Measurements from ENCODE around the gene UXS1.

UXS1 gene

GRCh38 chr2:106174056-106174455, 20.0 kb downstream of the UXS1 start:
- no peak overlapping the region for H3K4me3 ChIP-seq (ENCODE audit: low read length)
- no peaks in the 10 kb centered on the region for H3K27me3 ChIP-seq (ENCODE audit: control insufficient read depth, insufficient read depth, low read length)
- H3K36me3 ChIP-seq (ENCODE audit: insufficient read depth, low read length), result no peaks in the 10 kb centered on the region
- peaks cover 5% of the 10 kb centered on the region for H3K4me1 ChIP-seq (ENCODE audit: control insufficient read depth, insufficient read depth, low read length)
- H3K4me2 ChIP-seq (ENCODE audit: low read length), result no peak overlapping the region
- no peaks in the 10 kb centered on the region for H3K9me3 ChIP-seq (replicated peaks; ENCODE audit: low read length)
- H3K9ac ChIP-seq (ENCODE audit: low read depth, low read length), result no peak overlapping the region

GRCh38 chr2:106172649-106173048, 21.5 kb downstream of the UXS1 start:
- no peak overlapping the region for H3K4me3 ChIP-seq (ENCODE audit: low read length)
- H3K4me1 ChIP-seq (ENCODE audit: control insufficient read depth, insufficient read depth, low read length), result peaks cover 5% of the 10 kb centered on the region
- H3K9ac ChIP-seq (ENCODE audit: low read depth, low read length), result no peak overlapping the region
- no peaks in the 10 kb centered on the region for H3K27me3 ChIP-seq (ENCODE audit: control insufficient read depth, insufficient read depth, low read length)
- H3K9me3 ChIP-seq (replicated peaks; ENCODE audit: low read length), result no peaks in the 10 kb centered on the region
- H3K4me2 ChIP-seq (ENCODE audit: low read length), result no peak overlapping the region
- H3K36me3 ChIP-seq (ENCODE audit: insufficient read depth, low read length), result no peaks in the 10 kb centered on the region

GRCh38 chr2:106168657-106169056, 25.4 kb downstream of the UXS1 start:
- Histone ChIP-seq H3K9me3 (replicated peaks; ENCODE audit: low read length) (no peaks in the 10 kb centered on the region), H3K4me1 (ENCODE audit: control insufficient read depth, insufficient read depth, low read length) (no peaks in the 10 kb centered on the region), H3K36me3 (ENCODE audit: insufficient read depth, low read length) (no peaks in the 10 kb centered on the region)

DNA sequence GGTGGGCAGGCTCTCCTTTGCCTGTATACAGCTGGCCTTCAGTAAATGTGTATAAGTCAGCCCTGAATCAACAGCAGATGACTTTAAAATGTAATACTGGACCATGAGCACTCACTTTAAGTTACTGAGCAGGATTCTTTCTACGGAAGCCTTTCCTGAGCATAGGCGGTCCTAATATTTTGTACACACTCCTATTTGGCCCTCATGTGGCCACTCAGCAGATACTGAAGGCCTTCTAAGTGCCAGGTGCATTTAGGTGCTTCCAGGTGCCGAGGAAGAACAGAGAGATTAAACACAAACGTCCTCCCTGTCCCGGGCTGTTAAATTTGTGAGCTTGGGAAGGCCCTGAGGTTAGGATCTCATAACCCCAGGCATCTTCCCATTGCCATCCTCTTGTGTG, 27.0 kb downstream of the UXS1 start:
- H3K27me3 ChIP-seq (ENCODE audit: control insufficient read depth, insufficient read depth, low read length), result no peaks in the 10 kb centered on the region
- H3K4me3 ChIP-seq (ENCODE audit: low read length), result no peak overlapping the region
- no peaks in the 10 kb centered on the region for H3K36me3 ChIP-seq (ENCODE audit: insufficient read depth, low read length)
- no peaks in the 10 kb centered on the region for H3K4me1 ChIP-seq (ENCODE audit: control insufficient read depth, insufficient read depth, low read length)
- H3K4me2 ChIP-seq (ENCODE audit: low read length), result no peak overlapping the region
- no peaks in the 10 kb centered on the region for H3K9me3 ChIP-seq (replicated peaks; ENCODE audit: low read length)
- H3K9ac ChIP-seq (ENCODE audit: low read depth, low read length), result no peak overlapping the region

More at GRCh38 chr2:106168657-106169056, 25.4 kb downstream of the UXS1 start:
- Histone ChIP-seq H3K9ac (ENCODE audit: low read depth, low read length) (no peak overlapping the region), H3K4me3 (ENCODE audit: low read length) (no peak overlapping the region), H3K27me3 (ENCODE audit: control insufficient read depth, insufficient read depth, low read length) (no peaks in the 10 kb centered on the region), H3K4me2 (ENCODE audit: low read length) (no peak overlapping the region)

- Histone ChIP-seq H3K27me3 (ENCODE audit: control insufficient read depth, insufficient read depth, low read length) (no peaks in the 10 kb centered on the region), H3K4me2 (ENCODE audit: low read length) (no peak overlapping the region), H3K4me1 (ENCODE audit: control insufficient read depth, insufficient read depth, low read length) (no peaks in the 10 kb centered on the region), H3K36me3 (ENCODE audit: insufficient read depth, low read length) (peaks cover 1% of the 10 kb centered on the region), H3K9me3 (replicated peaks; ENCODE audit: low read length) (no peaks in the 10 kb centered on the region), H3K4me3 (ENCODE audit: low read length) (no peak overlapping the region), H3K9ac (ENCODE audit: low read depth, low read length) (no peak overlapping the region)
These were observed 28.5 kb downstream of the UXS1 start for GRCh38 chr2:106165561-106165960.

- H3K36me3 ChIP-seq (ENCODE audit: insufficient read depth, low read length), result peaks cover 4% of the 10 kb centered on the region
- H3K4me1 ChIP-seq (ENCODE audit: control insufficient read depth, insufficient read depth, low read length), result no peaks in the 10 kb centered on the region
- no peaks in the 10 kb centered on the region for H3K9me3 ChIP-seq (replicated peaks; ENCODE audit: low read length)
- H3K4me2 ChIP-seq (ENCODE audit: low read length), result no peak overlapping the region
- H3K9ac ChIP-seq (ENCODE audit: low read depth, low read length), result no peak overlapping the region
- H3K4me3 ChIP-seq (ENCODE audit: low read length), result no peak overlapping the region
- H3K27me3 ChIP-seq (ENCODE audit: control insufficient read depth, insufficient read depth, low read length), result no peaks in the 10 kb centered on the region
These were observed 29.1 kb downstream of the UXS1 start for GRCh38 chr2:106165029-106165428.

DNA sequence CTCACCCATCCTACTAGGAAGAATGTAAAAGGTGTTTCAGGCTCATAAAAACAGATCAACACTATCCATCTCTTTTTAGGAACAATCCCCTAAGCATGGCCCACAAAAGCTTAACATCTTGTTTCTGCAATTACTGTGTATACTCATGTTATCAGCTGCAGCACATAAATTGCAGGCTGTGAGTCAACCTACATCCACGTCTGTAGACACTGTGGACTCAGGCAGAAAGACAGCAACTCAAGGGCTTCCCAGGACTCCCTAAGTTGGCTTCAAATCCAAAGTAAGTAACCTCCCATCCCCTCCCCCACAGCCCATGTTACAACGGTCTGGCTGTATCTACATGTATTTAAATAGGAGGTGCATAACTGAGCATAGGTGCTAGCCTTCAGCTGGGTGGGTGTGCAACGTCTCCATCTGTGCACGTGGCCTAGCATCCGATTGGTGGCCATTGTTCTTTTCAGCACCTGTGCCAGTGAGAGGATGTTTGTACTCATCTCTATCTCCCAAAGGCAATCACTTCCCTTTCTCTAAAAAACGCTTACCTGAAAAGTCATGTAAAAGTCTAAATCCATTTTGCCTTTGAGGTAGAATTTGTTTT, 30.1 kb downstream of the UXS1 start:
- Histone ChIP-seq H3K27me3 (ENCODE audit: control insufficient read depth, insufficient read depth, low read length) (no peaks in the 10 kb centered on the region), H3K9ac (ENCODE audit: low read depth, low read length) (no peak overlapping the region), H3K9me3 (replicated peaks; ENCODE audit: low read length) (no peaks in the 10 kb centered on the region), H3K4me2 (ENCODE audit: low read length) (no peak overlapping the region), H3K36me3 (ENCODE audit: insufficient read depth, low read length) (peaks cover 14% of the 10 kb centered on the region), H3K4me1 (ENCODE audit: control insufficient read depth, insufficient read depth, low read length) (no peaks in the 10 kb centered on the region), H3K4me3 (ENCODE audit: low read length) (no peak overlapping the region)

- H3K4me1 ChIP-seq (ENCODE audit: control insufficient read depth, insufficient read depth, low read length), result no peaks in the 10 kb centered on the region
- H3K4me3 ChIP-seq (ENCODE audit: low read length), result no peak overlapping the region
- no peaks in the 10 kb centered on the region for H3K27me3 ChIP-seq (ENCODE audit: control insufficient read depth, insufficient read depth, low read length)
- H3K9ac ChIP-seq (ENCODE audit: low read depth, low read length), result no peak overlapping the region
- H3K36me3 ChIP-seq (ENCODE audit: insufficient read depth, low read length), result peaks cover 15% of the 10 kb centered on the region
- no peak overlapping the region for H3K4me2 ChIP-seq (ENCODE audit: low read length)
- H3K9me3 ChIP-seq (replicated peaks; ENCODE audit: low read length), result no peaks in the 10 kb centered on the region
These were observed 31.9 kb downstream of the UXS1 start for GRCh38 chr2:106161938-106162820.

DNA sequence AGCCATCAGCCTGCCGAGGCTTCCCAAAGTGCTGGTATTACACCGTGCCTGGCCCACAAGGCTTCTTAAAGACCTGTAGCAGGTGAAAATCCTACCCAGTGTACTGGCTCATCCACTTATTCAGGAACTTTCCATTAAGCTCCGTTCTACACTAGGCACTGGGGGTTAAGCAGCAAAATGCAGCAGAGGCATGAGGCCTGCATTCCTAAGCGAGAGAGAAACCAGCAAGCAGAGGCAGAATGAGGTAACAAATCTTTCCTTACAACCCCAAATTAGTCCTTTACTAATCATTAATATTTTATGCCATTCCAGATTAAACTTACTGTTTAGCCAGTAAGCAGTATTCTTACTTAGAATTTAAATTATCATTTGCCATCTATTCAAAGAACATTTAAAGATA, 32.8 kb downstream of the UXS1 start:
- Histone ChIP-seq H3K27me3 (ENCODE audit: control insufficient read depth, insufficient read depth, low read length) (no peaks in the 10 kb centered on the region), H3K36me3 (ENCODE audit: insufficient read depth, low read length) (peaks cover 17% of the 10 kb centered on the region), H3K9ac (ENCODE audit: low read depth, low read length) (no peak overlapping the region), H3K9me3 (replicated peaks; ENCODE audit: low read length) (no peaks in the 10 kb centered on the region), H3K4me3 (ENCODE audit: low read length) (no peak overlapping the region), H3K4me2 (ENCODE audit: low read length) (no peak overlapping the region), H3K4me1 (ENCODE audit: control insufficient read depth, insufficient read depth, low read length) (no peaks in the 10 kb centered on the region)

GRCh38 chr2:106160786-106161261, 33.3 kb downstream of the UXS1 start:
- H3K4me1 ChIP-seq (ENCODE audit: control insufficient read depth, insufficient read depth, low read length), result no peaks in the 10 kb centered on the region

GRCh38 chr2:106159866-106160785, 34.0 kb downstream of the UXS1 start:
- Histone ChIP-seq H3K27me3 (ENCODE audit: control insufficient read depth, insufficient read depth, low read length) (no peaks in the 10 kb centered on the region), H3K9ac (ENCODE audit: low read depth, low read length) (no peak overlapping the region), H3K36me3 (ENCODE audit: insufficient read depth, low read length) (peaks cover 17% of the 10 kb centered on the region), H3K4me3 (ENCODE audit: low read length) (no peak overlapping the region), H3K9me3 (replicated peaks; ENCODE audit: low read length) (no peaks in the 10 kb centered on the region), H3K4me2 (ENCODE audit: low read length) (no peak overlapping the region), H3K4me1 (ENCODE audit: control insufficient read depth, insufficient read depth, low read length) (no peaks in the 10 kb centered on the region)

More at GRCh38 chr2:106160786-106161261, 33.3 kb downstream of the UXS1 start:
- H3K4me3 ChIP-seq (ENCODE audit: low read length), result no peak overlapping the region
- no peaks in the 10 kb centered on the region for H3K27me3 ChIP-seq (ENCODE audit: control insufficient read depth, insufficient read depth, low read length)
- H3K4me2 ChIP-seq (ENCODE audit: low read length), result no peak overlapping the region
- H3K9me3 ChIP-seq (replicated peaks; ENCODE audit: low read length), result no peaks in the 10 kb centered on the region
- peaks cover 17% of the 10 kb centered on the region for H3K36me3 ChIP-seq (ENCODE audit: insufficient read depth, low read length)
- H3K9ac ChIP-seq (ENCODE audit: low read depth, low read length), result no peak overlapping the region
